Uterus (tissue), 4 donors: ENCODE data around the gene CHAF1B. TPM values are rescaled to one million over a fixed set of nuclear protein-coding genes. Genes with fewer than 3 reads are reported as not detected.
"Not testable (repeated sequence)": the region's sequence is repeated elsewhere in the genome, so short reads cannot be mapped to it uniquely, and the experiment has no call there.

Experiments used
- DNase-seq, 2 donors: peaks; one replicate each; pipeline ENCODE4 v3.0.0-alpha.2; 2019 to 2020
- H3K27ac ChIP-seq, 2 donors: fragments of 200-600 bp; sonication (generic); 1 replicate in 1 of 2; 2 replicates in 1 of 2; pipeline ENCODE4 v1.5.1; 2016 to 2018
- H3K27me3 ChIP-seq, 2 donors: fragments of 200-600 bp; sonication (generic); one replicate each; pipeline ENCODE4 v1.5.1; 2018 to 2019; ENCODE audit warnings: control low read depth in 1 of 2
- H3K36me3 ChIP-seq, 2 donors: fragments of 200-600 bp; sonication (generic); one replicate each; pipeline ENCODE4 v1.5.1; 2019; ENCODE audit warnings: control low read depth in 1 of 2
- H3K4me1 ChIP-seq, 2 donors: fragments of 200-600 bp; sonication (generic); one replicate each; pipeline ENCODE4 v1.5.1; 2018 to 2019; ENCODE audit warnings: control low read depth in 1 of 2
- H3K4me3 ChIP-seq, 2 donors: fragments of 200-600 bp; sonication (generic); 1 replicate in 1 of 2; 2 replicates in 1 of 2; pipeline ENCODE4 v1.5.1; 2018 to 2019; ENCODE audit warnings: mild to moderate bottlenecking in 1 of 2
- H3K9me3 ChIP-seq, 2 donors: fragments of 200-600 bp; sonication (generic); one replicate each; pipeline ENCODE4 v1.5.1; 2019; ENCODE audit warnings: control low read depth in 1 of 2
- POLR2A ChIP-seq, 2 donors: fragments of 450-650 bp; IDR thresholded peaks; one replicate each; pipeline ENCODE4 v1.6.1; 2016; ENCODE audit warnings: antibody characterized with exemption in 2 of 2, mild to moderate bottlenecking in 1 of 2, moderate library complexity in 1 of 2
- intact Hi-C: fragments of 100-400 bp; cut with DNase I; formaldehyde crosslinking; loops from one replicate; pipeline ENCODE4 v1.15.1; 2023; ENCODE audit warnings: low total_unique reads
- total RNA-seq, 4 donors: library from RNA; depleted of rRNA in 3 of 4; stranded (reverse); fragments of >200 nt in 3 of 4; gene quantifications; one replicate each; pipeline versions ENCODE4 v1.1.0 to v1.2.4, GENCODE V29; 2014 to 2023
- TF ChIP-seq, protein P1 (sequence below), 4 experiments: fragments of 200-600 bp in 2 of 4; fragments of 450-650 bp in 2 of 4; sonication (generic) in 2 of 4; IDR thresholded peaks; one replicate each; pipeline ENCODE4 v1.5.1; 2016 to 2019; ENCODE audit warnings: antibody characterized with exemption in 4 of 4, mild to moderate bottlenecking in 2 of 4, moderate library complexity in 1 of 4
- donor health status: DM: yes; HTN: yes; CAD: no.

The CHAF1B gene
- total RNA-seq, 4 donors from 2014 or later, result under 0.01 to 3.9 (median 2.2) TPM

DNA sequence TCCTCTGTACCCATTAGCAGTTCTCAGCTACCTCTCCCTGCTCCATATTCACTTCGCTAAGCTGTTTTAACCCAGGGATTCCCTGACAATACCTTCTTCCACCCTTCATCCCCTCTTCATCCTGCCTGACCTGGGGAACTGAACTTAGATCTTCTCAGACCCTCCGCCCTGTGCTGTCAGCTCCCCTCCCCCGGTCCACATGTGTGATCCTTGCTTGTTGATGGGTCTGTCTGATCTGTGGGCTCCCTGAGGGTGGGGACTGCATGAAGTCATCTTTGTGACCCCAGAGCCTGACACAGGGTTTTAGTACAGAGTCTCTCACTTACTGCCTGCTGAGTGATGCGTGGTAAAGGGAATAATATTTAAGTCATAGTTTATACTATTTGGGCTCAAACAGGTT is 11.8 kb downstream of the CHAF1B start:
- Histone ChIP-seq H3K27ac (no peak overlapping the region), H3K4me3 (no peak overlapping the region), H3K9me3 (no peaks in the 10 kb centered on the region), H3K27me3 (no peaks in the 10 kb centered on the region), H3K4me1 (no peaks in the 10 kb centered on the region), H3K36me3 (no peaks in the 10 kb centered on the region)
- no peak for TF ChIP-seq POLR2A (IDR thresholded peaks at IDR 0.05)
- DNase-seq, result no peak
- intact Hi-C loops, result no loop called here

DNA sequence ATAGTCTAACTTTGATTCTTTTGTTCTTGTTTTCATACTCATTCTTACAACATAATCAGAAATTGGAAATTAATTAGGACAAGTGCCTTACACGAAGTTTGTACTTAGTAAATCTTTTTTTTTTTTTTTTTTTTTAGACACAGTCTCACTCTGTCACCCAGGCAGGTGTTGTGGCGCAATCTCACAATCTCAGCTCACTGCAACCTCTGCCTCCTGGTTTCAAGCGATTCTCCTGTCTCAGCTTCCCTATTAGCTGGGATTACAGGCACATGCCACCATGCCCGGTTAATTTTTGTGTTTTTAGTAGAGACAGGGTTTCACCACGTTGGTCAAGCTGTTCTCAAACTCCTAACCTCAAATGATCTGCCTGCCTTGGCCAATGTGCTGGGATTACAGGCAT is 12.4 kb downstream of the CHAF1B start:
- H3K27ac ChIP-seq, result no peak overlapping the region
- H3K9me3 ChIP-seq, result no peaks in the 10 kb centered on the region
- no peaks in the 10 kb centered on the region for H3K36me3 ChIP-seq
- TF ChIP-seq, protein P1, sequence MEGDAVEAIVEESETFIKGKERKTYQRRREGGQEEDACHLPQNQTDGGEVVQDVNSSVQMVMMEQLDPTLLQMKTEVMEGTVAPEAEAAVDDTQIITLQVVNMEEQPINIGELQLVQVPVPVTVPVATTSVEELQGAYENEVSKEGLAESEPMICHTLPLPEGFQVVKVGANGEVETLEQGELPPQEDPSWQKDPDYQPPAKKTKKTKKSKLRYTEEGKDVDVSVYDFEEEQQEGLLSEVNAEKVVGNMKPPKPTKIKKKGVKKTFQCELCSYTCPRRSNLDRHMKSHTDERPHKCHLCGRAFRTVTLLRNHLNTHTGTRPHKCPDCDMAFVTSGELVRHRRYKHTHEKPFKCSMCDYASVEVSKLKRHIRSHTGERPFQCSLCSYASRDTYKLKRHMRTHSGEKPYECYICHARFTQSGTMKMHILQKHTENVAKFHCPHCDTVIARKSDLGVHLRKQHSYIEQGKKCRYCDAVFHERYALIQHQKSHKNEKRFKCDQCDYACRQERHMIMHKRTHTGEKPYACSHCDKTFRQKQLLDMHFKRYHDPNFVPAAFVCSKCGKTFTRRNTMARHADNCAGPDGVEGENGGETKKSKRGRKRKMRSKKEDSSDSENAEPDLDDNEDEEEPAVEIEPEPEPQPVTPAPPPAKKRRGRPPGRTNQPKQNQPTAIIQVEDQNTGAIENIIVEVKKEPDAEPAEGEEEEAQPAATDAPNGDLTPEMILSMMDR (IDR thresholded peaks at IDR 0.05), result no peak
- H3K4me3 ChIP-seq, result no peak overlapping the region
- H3K27me3 ChIP-seq, result no peaks in the 10 kb centered on the region
- no peaks in the 10 kb centered on the region for H3K4me1 ChIP-seq
- DNase-seq, result no peak
- intact Hi-C loops, result no loop called here

DNA sequence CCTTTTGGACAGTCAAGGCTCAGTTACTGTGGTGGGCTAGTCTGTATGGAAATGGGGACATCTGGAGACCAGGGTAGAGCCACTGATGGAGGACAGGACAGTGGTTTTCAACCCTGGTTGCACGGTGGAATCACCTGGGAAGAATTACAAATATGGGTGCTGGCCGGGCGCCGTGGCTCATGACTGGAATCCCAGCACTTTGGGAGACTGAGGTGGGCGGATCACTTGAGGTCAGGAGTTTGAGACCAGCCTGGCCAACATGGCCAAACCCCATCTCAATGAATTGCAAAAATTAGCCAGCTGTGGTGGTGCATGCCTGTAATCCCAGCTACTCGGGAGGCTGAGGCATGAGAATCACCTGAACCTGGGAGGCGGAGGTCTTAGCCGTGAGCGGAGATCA is 14.5 kb downstream of the CHAF1B start:
- DNase-seq, H3K36me3 ChIP-seq, H3K27ac ChIP-seq, H3K27me3 ChIP-seq, H3K4me3 ChIP-seq, H3K4me1 ChIP-seq, intact Hi-C loops, H3K9me3 ChIP-seq: not testable (repeated sequence)

DNA sequence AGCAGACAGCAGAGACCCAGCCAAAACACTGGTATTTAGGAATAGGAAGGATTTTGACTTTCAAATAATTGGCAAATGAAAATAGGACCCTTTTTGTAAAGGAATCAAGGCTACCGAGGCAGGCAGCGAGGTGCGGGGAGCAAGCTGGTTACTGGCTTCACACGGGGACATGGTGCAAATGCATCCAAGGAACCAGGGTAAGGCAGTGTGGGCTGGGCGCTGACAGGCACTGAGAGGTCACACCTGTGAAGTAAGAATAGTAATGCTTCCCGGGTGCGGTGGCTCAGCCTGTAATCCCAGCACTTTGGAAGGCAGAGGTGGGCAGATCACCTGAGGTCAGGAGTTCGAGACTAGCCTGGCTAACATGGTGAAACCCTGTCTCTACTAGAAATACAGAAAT is 15.5 kb downstream of the CHAF1B start:
- H3K27ac ChIP-seq, result no peak overlapping the region
- intact Hi-C loops, result no loop called here
- no peaks in the 10 kb centered on the region for H3K9me3 ChIP-seq
- no peak for DNase-seq
- TF ChIP-seq, protein P1 (IDR thresholded peaks at IDR 0.05), result no peak
- no peak for TF ChIP-seq POLR2A (IDR thresholded peaks at IDR 0.05)
- no peaks in the 10 kb centered on the region for H3K4me1 ChIP-seq
- no peaks in the 10 kb centered on the region for H3K36me3 ChIP-seq
- no peak overlapping the region for H3K4me3 ChIP-seq
- no peaks in the 10 kb centered on the region for H3K27me3 ChIP-seq

DNA sequence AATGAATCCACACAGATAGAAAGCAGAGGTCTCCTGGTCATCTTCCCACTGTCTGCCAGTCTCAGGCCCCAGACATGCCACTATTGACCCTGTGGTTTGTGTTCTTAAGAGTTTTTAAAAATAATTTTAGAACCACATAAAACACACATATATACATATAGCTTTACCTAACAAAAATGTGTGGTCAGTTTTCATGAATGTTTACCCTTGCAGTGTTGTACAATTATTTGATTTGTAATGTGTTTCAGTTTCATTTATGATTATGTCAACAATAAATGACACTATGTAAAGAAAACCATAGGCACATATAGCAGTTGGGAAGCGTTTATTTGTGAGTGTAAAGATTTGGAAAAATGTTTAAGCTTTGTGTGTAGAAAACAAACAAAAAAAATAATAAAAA is 17.1 kb downstream of the CHAF1B start:
- intact Hi-C loops, result no loop called here
- Histone ChIP-seq H3K36me3 (no peaks in the 10 kb centered on the region), H3K4me1 (no peaks in the 10 kb centered on the region), H3K4me3 (no peak overlapping the region), H3K9me3 (no peaks in the 10 kb centered on the region), H3K27ac (no peak overlapping the region), H3K27me3 (no peaks in the 10 kb centered on the region)
- TF ChIP-seq POLR2A (IDR thresholded peaks at IDR 0.05), result no peak
- TF ChIP-seq, protein P1 (IDR thresholded peaks at IDR 0.05), result no peak
- no peak for DNase-seq

DNA sequence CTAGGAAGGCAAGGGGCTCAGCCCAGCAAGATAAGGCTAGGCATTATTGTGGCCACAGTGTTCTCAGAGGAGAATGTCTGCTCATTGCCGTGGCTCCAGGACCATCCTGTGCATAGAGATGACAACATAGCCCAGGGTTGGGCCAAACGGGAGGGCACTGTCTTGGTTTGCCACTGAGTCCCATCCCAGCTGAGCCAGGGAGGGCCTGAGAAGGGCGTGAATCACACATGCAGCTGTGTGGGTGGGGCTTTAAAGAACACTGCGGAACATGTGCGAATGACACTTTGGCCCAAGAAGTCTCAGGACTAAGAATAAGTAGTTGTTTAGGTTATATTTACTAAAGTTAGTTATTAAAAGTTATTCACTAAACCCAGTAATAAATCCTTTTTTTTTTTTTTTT is 18.5 kb downstream of the CHAF1B start:
- Histone ChIP-seq H3K9me3 (no peaks in the 10 kb centered on the region), H3K4me1 (no peaks in the 10 kb centered on the region), H3K4me3 (no peak overlapping the region), H3K27me3 (no peaks in the 10 kb centered on the region), H3K27ac (no peak overlapping the region), H3K36me3 (no peaks in the 10 kb centered on the region)
- TF ChIP-seq, protein P1 (IDR thresholded peaks at IDR 0.05), result no peak
- TF ChIP-seq POLR2A (IDR thresholded peaks at IDR 0.05), result no peak
- no peak for DNase-seq
- intact Hi-C loops, result no loop called here
